GM10266 (cell line): ENCODE measurements around the gene SENP8.

ENCODE experiments used
- DNase-seq: peaks from one replicate; pipeline ENCODE4 v3.0.0; 2012; ENCODE audit errors: extremely low spot score
- CTCF ChIP-seq: IDR thresholded peaks from 2 replicates; pipeline ENCODE4 v1.5.1; 2012; ENCODE audit warnings: mild to moderate bottlenecking, low read depth; ENCODE audit not compliant: control insufficient read depth, insufficient read depth; ENCODE audit errors: missing control alignments

SENP8 gene

GRCh38 chr15:72189250-72189902 is 71.2 kb downstream of the SENP8 start:
- no peak for TF ChIP-seq CTCF
- DNase-seq = no peak

GRCh38 chr15:72192416-72192815 is 74.2 kb downstream of the SENP8 start:
- no peak for DNase-seq
- TF ChIP-seq CTCF = no peak
